GM21367 (cell line): ENCODE results near the gene C1QTNF1.

Experiments used
- ATAC-seq: cut with Tn5 transposase; IDR thresholded peaks from one replicate; pipeline ENCODE4 v1.9.1; 2021; ENCODE audit not compliant: unreplicated experiment

The C1QTNF1 gene, protein sequence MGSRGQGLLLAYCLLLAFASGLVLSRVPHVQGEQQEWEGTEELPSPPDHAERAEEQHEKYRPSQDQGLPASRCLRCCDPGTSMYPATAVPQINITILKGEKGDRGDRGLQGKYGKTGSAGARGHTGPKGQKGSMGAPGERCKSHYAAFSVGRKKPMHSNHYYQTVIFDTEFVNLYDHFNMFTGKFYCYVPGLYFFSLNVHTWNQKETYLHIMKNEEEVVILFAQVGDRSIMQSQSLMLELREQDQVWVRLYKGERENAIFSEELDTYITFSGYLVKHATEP

GRCh38 chr17:79023886-79024771, at the start of gene C1QTNF1:
Gene C1QTNF1, plus strand, starts transcription at chr17:79024169. Its CDS starts 19,800 bp downstream, at chr17:79043969.
- no peak for ATAC-seq

DNA sequence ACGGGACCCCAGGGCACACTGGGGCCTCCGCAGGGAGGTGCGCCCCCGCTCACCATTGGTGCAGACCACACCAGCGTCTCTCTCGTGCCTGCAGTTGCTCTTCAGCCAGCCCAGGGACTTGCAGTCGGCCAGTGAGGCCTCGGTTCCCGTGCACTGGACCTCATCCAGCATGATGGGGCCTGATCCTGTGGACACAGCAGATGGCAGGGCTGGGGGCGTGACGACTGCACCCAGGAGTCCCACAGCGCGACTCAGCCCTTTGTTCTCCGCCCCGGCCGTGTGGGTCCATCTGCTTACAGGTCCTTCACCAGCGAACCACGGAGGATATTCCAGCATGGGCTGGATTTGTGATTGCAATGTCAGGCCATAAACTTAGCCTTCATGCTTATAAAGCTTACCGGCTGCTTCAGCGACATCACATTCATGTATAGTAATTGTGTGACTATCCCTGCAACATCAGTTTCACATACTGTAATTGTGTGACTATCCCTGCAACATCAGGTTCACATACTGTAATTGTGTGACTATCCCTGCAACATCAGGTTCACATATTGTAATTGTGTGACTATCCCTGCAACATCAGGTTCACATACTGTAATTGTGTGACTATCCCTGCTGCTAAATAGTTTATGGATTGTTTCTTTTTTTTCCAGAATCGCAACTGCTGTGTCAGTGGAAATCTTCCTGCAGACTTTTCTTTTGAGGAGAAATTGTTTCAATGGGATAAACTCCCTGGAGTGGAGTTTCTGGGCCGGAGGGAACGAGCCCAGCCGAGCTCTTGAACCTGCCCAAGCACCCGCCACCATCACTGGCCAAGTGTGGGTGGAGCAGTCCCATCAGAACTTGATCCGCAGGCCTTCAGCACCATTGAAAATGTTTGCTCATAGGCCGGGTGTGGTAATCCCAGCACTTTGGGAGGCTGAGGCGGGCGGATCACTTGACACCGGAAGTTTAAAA, 49.1 kb upstream of the C1QTNF1 start:
- no peak for ATAC-seq

DNA sequence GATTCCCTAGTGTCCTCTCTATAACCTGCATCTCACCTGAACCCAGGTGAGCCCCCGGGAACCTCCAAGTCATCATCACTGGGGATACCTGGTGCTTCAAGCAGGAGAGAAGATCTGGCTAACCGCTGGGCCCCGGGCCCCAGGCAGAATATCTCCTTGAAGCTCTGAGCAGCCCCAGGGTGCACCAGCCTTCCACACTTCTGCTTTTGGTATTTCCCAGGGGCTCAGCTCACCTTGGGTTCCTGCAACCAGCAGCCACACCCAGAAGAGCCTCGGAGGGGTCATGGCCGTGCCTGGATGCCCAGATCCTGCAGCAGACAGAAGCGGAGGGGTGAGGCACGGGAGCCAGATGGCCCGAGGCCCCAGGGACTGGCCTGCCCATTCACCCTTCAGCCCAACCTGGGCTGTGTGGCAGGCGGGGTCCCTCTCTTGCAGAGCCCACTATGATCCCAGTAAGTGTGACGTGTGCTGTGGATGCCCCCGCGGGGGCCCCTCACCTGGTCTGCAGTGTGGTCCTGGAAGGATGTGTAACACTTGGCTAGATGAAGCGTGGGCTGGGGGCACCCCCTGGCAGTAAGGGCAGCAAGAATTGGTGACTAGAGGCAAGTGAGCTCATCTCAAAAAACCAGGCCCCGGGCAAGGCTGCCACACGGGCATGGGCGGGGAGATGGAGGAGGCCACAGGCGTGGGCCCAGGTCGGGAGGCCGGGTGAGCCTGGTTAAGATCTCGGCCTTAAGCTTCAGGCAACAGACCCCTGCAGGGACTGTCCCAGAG, 46.9 kb upstream of the C1QTNF1 start:
- no peak for ATAC-seq

- ATAC-seq: no peak
These were observed 46.4 kb upstream of the C1QTNF1 start for GRCh38 chr17:78977681-78977943.

GRCh38 chr17:78977997-78978973, 45.7 kb upstream of the C1QTNF1 start:
- no peak for ATAC-seq

- no peak for ATAC-seq
These were observed 44.0 kb upstream of the C1QTNF1 start, which contains the start of gene LGALS3BP for GRCh38 chr17:78979780-78980623. Gene LGALS3BP, minus strand, starts transcription at chr17:78979923. Its CDS starts 2,732 bp downstream, at chr17:78977191.

DNA sequence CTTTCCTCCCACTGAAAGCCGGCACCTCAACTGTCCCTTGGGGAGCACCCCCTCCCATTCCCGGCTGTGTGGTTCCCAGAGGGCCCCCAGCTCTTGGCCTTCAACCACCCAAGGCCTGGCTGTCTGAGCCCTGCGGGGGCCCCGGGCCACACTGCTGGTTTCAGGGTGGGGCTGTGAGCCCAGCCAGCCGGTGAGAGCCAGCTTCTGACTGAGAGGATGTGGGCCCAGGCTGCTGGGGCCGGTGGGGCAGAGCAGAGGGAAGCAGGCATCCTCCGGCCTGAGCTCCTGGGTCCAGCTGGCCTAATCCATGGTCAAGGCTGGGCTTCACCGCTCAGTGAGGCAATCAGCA, 43.4 kb upstream of the C1QTNF1 start:
- ATAC-seq: no peak

GRCh38 chr17:78981010-78981888, 42.7 kb upstream of the C1QTNF1 start:
- ATAC-seq: no peak

DNA sequence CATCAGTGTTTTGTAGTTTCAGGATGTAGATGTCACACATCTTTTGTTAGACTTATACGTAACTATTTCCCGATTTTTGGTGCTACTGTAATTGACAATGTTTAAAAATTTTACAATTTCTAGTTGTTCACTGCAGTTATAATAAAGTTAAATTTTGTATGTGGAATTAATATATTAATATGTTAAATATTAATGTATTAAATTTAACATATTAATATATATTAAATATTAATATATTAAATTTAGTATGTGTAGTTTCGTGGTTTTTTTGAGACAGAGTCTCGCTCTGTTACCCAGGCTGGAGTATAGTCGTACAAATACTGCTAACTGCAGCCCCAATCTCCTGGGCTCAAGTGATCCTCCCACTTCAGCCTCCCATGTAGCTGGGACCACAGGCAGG, 38.6 kb upstream of the C1QTNF1 start:
- no peak for ATAC-seq

DNA sequence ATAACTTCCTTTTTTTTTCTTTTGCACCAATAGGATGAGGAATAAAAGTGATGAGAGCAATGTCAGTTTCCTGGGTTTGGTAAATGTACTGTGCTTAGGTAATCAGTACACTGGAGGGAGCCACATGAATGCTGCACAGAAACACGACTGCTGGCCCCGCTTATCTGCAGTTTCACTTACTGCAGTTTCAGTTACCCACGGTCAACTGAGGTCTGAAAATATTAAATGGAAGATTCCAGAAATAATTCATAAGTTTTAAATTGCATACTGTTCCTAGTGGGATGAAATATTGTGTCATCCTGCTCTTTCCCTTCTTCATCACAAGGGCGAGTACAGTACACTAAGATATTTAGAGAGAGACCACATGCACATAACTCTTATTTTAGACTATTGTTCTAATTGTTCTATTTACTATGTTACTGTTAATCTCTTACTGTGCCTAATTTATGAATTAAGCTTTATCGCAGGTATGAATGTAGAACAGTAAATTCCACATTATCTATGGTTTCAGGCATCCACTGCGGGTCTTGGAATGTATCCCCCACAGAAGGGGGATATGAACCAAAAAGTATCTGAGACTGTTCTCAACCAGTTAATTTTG, 37.8 kb upstream of the C1QTNF1 start:
- no peak for ATAC-seq

GRCh38 chr17:78986649-78987328, 37.2 kb upstream of the C1QTNF1 start:
- ATAC-seq: no peak

DNA sequence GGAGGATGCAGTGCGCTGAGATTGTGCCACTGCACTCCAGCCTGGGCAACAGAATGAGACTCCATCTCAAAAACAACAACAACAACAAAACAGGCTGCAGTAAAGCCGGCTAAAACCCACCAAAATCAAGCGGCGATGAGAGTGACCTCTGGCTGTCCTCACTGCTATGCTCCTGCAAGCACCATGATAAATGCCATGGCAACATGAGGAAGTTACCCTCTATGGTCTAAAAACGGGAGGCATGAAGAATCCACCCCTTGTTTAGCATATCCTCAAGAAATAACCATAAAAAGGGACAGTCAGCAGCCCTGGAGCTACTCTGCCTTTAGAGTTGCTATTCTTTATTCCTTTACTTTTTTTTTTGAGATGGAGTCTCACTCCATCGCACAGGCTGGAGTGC, 35.8 kb upstream of the C1QTNF1 start:
- no peak for ATAC-seq

DNA sequence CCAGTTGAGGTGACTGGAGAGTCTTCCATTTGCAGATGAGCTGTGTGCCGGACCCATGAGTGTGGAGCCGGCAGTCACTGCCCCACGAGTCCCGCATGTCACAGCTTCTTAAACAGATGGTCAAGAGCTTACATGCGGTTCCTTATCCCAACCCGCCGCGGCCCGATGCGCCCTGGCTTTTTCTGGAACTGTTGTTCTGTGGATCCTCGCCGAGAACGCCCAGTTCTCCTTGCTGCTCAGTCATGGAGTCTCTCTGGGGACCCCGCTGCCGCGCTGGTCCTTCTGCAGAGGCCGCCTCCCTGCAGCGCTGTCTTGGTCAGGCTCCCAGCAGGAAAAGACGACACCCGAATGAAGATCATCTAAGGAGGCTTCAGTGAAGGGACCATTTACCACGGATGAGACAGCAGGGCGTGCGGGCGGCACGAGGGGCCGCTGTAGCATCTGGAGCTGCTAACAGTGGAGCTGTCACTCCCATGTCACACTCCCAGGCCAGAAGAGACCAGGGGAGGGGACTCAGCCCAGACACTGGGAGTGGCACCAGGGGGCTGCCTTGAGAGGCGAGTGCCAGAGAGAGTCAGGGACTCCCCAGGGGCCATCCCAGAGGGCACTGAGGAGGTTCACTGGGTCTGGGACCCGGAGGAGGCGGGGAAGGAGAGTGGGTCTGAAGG, 33.5 kb upstream of the C1QTNF1 start:
- ATAC-seq: no peak

DNA sequence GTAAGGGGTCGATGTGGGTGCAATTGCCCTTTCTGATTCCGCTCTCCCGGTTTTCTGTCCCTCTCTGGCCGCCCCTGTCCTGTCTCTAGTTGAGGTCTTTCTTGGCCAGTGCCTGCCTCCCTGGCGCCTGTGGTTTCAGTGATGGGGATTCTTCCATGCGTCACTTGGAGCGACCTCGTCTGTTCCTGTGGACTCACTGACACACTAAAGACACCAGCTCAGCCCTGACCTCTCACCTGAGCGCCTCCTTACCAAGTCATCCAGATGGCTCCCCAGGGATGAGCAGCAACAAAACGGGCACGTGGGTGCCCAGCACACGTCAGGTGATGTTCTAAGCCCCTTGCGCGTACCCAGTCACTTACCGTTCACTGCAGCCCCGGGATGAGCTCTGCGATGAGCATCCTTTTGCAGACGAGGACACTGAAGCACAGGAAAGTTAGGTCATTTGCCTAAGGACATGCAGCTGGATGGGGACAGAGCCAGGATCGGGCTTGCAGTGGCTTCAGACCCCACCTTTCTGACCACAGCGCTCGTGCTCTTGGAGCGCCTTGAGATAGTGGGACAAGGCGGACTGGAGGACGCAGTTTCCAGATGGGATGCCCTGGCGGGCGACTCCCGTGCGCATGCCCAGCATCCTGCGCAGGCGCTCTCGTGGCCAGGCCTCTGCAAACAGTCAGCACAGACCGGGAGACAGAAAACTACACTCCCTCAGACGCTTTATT, 32.8 kb upstream of the C1QTNF1 start:
- ATAC-seq: no peak

DNA sequence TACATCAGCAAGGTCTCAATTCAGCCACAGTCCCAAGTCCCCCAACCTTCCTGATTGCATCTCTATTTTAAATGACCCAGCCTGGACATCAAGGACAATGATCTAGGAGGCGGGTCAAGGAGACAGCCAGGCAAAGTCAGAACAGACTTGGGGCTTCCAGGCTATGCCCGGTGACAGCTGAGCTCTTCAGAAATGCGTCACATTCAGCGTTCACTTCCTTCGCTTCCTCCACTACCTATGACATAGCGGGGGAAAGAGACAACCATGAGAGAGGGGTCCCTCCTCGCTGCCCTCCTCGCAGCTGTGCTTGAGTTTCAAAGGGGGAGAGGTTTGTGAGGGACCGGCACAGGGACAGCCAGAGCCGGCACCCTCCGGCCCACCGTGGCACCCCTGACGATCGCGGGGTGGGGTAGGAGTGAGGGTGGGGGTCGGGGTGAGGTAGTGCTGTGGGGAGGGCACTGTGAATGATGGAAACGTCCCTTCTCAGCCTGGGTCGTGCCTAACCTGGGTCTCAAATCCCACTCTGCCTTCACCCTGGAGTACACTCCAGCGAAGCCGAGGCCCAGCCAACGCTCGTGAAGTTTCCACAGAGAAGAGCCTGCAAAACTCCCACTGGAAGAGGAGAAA, 31.9 kb upstream of the C1QTNF1 start:
- no peak for ATAC-seq
